Stimulated activated naive CD8-positive, alpha-beta T cell treated with anti-CD3 and anti-CD28 coated beads, Interleukin-15, Interleukin-2, amounts not matched to agents 100 U/mL and 50 U/mL, for 24 hours (primary cell): ENCODE results near the gene CA5A.
"Not testable (repeated sequence)": the region's sequence is repeated elsewhere in the genome, so short reads cannot be mapped to it uniquely, and the experiment has no call there.

Experiments used
- ATAC-seq: fragments of 150-1000 bp; cut with Tn5 transposase; one replicate; pipeline ENCODE4 v1.10.0; 2021
- DNase-seq: peaks from one replicate; pipeline ENCODE4 v3.0.0; 2021

Gene CA5A

GRCh38 chr16:87896176-87896890, 40.0 kb downstream of the CA5A start:
- DNase-seq (peak; percentile 39), ATAC-seq (peak; percentile 14)

GRCh38 chr16:87895641-87896141, 40.6 kb downstream of the CA5A start:
- DNase-seq (peak; percentile 84), ATAC-seq (peak; percentile 96)

DNA sequence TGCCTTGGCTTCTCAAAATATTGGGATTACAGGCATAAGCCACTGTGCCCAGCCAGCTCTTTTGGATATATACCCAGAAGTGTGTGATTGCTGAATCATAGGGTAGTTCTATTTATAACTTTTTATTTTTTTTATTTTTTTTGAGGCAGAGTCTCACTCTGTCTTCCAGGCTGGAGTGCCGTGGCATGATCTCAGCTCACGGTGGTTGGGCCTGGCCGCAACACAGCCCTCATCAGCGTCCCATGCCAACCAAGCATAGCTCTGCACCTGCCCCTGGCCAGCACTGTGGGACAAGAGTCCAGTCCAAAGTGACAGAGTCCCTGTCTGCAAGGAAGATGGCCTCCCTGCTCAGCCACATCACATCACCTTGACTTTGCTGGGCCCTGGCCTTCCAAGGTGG, 42.3 kb downstream of the CA5A start:
- ATAC-seq, DNase-seq: not testable (repeated sequence)

- no peak for ATAC-seq
These were observed 44.6 kb downstream of the CA5A start for GRCh38 chr16:87891764-87892163.

DNA sequence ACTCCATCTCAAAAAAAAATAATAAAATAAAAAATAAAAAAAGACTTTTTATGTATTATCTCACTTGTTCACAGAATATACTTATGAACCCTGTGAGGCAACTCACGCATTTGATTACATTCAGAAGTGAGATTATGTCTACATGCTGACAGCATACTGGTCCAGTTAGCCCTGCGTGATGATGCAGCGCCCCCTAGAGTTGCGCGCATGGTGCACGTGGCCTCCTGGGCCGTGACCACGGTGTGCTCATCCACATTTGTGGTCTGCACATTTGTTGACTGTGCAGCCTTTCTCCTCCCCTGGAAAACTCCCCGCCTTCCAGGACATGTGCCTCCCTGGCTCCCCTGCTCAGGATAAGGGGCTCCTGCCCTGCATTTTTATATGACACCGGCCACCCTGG, 46.6 kb downstream of the CA5A start:
- peak; percentile 60 for ATAC-seq
- peak; percentile 69 for DNase-seq

More at GRCh38 chr16:87891764-87892163, 44.6 kb downstream of the CA5A start:
- DNase-seq = no peak

GRCh38 chr16:87888346-87888745, 48.0 kb downstream of the CA5A start:
- DNase-seq, ATAC-seq: not testable (repeated sequence)

DNA sequence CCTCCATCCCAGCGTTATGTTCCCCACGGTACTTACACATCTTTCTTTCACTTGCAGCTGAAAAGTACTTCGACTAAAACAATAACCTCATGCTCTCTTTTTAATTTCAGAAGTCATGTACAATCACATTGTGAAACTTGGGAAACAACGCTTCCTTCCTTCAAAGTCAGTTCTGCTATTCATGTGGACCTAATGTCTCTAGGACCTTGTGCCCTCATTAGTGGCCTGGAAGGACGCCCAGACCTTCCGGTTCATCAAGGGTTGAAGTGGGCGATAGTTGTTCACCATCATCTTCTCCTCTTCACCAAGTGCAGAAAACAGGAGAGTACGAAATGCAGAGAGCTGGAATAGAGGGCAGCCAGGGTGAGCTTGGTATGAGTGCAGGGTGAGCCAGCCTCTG, 48.4 kb downstream of the CA5A start:
- DNase-seq, ATAC-seq: not testable (repeated sequence)

- DNase-seq, ATAC-seq: not testable (repeated sequence)
These were observed 50.9 kb downstream of the CA5A start for GRCh38 chr16:87885371-87885967.

- no peak for ATAC-seq
- no peak for DNase-seq
These were observed 53.8 kb downstream of the CA5A start for GRCh38 chr16:87882436-87883019.

DNA sequence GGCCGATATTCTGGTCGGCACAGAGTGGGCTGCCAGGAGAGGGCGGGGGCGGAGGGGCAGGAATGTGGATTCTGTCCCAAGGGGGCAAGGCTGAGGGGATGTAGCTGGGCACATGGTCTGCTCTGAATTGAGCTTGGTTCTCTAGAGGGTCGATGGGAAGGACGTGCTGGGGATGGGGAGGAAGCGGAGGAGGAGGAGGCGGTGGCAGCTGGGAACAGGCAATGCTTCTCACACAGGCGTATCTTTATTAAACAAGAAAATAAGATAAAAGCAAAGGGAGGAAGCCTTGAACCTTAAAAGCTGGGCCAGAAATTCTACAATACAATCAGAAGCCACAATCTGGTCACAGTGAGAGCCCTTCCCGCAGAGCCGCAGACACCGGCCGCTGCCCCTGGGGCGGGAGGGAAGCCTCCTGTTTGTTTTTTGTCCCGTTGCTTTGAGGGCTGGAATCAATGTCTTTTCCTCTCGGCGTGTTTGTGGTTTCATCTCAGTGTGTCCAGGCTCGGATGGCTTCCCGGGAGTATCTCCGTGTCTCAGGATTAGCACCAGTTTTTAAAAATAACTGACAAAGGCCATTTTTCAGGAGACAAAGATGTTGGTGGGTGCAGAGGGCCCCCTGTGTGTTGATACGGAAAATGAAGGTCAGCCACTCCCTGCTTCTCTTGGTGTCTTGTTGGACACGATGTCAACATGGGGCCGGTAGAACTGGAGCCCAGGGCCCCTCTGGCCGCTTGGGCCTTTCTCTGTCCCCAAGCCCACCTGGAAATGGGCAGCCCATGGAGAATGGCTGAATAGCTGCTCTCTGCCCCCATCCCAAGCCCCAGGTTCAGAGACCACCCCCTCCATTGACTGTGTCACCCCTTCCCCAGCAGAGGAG, 54.8 kb downstream of the CA5A start:
- DNase-seq (no peak), ATAC-seq (no peak)

DNA sequence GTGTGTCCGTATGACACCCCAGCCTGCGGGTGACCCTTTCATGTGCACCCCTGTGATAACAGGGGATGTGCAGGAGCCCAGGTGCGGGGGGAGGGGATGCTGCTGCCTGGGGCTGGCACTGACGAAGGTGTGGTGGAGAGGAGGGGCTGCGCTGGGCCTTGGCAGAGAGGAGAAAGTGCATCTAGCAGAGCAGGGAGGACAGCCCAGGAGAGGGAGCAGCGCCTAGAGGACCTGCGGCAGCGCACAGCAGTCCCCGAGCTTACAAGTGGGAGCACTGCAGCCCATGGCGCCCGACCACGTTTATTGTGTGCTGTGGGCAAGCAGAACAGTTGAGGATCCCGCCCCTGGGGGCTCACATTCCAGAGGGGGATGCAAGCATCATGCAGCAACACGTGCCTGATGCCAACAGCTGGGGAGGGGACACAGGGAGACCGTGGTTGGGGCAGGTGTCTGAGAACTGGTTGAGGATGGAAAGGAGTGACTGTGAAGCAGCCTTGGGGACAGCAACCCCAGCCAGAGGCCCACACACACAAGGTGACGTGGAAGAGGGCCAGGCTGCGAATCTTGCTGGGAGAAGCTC, 56.1 kb downstream of the CA5A start:
- ATAC-seq (no peak), DNase-seq (no peak)

GRCh38 chr16:87879411-87880013, 56.8 kb downstream of the CA5A start:
- not testable (repeated sequence) for DNase-seq, ATAC-seq

DNA sequence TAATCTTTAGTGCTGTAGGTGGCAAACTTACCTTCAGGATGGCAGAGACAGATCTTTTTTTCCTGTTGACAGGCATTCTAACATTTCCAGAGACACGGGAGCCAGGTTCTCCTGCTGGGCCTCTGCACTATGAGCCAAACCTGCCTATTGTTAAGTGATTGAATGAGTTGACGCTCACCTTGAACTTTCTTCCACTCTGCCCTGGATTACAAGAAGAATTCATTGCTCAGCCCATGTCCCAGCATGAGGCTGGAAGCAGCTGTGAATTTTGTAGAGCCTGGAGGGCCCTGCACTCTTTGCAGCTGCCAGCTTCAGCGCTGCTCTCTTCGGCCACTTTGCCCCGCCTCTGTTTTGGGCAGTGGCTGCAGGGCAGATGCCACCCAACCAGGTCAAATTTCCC, 57.6 kb downstream of the CA5A start:
- no peak for DNase-seq
- ATAC-seq = no peak

DNA sequence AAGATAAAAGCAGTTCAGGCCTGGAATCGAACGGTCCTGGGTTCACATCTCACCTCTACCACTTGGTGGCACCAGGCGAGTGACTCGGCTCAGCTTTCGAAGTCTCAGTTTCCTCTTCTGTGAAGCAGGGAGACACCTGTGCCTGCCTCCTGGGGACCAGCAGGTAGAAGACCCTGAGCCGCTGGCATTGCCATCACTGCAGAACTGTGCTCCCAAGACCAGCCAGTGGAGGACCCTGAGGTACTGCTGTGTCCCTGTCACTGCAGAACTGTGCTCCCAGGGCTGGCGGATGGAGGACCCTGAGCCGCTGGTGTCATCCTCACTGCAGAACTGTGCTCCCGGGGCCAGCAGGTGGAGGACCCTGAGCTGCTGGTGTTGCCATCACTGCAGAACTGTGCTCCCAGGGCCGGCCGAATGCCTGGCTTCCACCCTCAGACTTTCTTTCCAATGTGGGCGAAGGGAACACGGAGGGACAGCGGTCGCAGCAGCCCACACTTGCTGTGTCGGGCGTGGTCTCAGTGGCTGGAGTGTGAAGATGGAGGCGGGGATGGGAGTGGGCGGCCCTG, 58.3 kb downstream of the CA5A start:
- DNase-seq (peak; percentile 54), ATAC-seq (no peak)

GRCh38 chr16:87874639-87875427, 61.5 kb downstream of the CA5A start:
- DNase-seq (peak; percentile 84), ATAC-seq (peak; percentile 84)

GRCh38 chr16:87870418-87871291, 65.7 kb downstream of the CA5A start:
- not testable (repeated sequence) for DNase-seq, ATAC-seq

DNA sequence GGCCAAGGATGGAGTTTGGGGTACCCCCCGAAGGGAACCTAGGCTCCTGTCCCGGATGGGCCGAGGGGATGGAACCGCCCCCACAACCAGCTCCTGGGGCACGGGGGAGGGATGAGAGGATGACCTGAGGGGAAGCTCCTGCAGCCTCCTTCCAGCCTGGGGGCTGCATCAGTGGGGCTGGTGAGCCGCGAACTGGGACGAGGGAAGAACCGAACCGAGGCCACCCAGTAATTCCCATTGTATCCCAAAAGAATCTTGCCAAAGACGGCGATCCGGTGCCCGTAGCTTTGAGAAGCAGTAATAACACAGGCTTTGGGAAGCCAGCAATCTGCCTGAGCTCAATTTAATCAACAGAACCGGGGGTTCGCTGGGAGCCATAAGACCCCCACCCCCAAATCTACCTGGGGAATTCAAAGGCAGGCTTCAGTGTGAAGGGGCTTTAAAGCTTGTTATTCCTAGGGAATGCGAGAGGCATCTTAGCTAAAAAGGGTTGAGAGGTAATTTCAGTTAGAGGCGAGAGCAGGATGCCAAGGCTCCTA, 66.4 kb downstream of the CA5A start:
- DNase-seq, ATAC-seq: not testable (repeated sequence)

DNA sequence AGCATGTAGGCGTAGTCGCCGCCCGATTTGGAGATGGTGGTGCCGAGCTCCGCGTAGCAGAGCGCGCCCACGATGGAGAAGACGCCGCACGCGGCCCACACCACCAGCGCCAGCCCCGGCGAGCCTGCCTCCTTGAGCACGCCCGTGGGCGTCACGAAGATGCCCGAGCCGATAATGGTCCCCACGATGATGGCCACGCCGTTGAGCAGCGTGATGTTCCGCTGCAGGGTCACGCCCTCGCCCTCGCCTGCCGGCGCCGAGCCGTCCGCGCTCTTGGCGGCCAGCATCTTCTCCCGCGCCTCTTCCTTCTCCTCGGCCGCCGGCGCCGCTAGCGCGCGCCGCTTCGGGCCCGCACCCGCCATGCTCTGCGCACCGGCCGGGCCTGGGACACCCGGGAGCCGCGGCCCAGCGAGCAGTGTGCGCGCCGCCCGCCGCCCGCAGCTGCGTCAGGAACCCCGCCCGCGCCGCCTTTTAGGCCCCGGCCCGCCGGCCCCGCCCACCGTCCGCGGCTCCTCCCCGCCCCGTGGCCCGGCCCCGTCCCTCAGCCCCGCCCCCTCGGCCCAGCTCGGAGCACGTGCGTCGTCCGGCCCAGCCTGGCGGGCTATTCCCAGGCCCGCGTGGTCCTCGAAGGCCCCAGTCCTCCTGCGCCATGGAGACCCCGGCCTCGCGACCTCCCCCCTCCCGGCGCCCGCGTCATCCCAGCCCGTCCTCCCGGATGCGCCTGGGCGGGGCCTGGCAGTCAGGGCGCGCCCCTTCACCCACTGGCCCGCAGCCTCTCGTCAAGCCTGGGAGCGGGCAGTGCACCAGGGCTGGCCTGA, 67.1 kb downstream of the CA5A start, which contains the start of gene SLC7A5:
Gene SLC7A5, minus strand, starts transcription at position 447 of the 818 bp plus-strand sequence. Its CDS starts 85 bp downstream, at position 362.
- ATAC-seq (peak; percentile 69), DNase-seq (peak; percentile 97)
